NB4 (cell line): ENCODE measurements around the gene SFTPB.

Experiments
- POLR2A ChIP-seq: IDR thresholded peaks from 2 replicates; pipeline ENCODE4 v1.6.1; 2011; ENCODE audit warnings: mild to moderate bottlenecking; ENCODE audit not compliant: insufficient read length; ENCODE audit errors: extremely low read depth
- TF ChIP-seq, protein P1 (sequence below): IDR thresholded peaks from one replicate; pipeline ENCODE4 v1.5.1; 2012; ENCODE audit warnings: low read depth, low read length
- TF ChIP-seq, protein P2 (sequence below): IDR thresholded peaks from 2 replicates; pipeline ENCODE4 v1.6.1; 2011; ENCODE audit warnings: low read depth, low read length

DNA sequence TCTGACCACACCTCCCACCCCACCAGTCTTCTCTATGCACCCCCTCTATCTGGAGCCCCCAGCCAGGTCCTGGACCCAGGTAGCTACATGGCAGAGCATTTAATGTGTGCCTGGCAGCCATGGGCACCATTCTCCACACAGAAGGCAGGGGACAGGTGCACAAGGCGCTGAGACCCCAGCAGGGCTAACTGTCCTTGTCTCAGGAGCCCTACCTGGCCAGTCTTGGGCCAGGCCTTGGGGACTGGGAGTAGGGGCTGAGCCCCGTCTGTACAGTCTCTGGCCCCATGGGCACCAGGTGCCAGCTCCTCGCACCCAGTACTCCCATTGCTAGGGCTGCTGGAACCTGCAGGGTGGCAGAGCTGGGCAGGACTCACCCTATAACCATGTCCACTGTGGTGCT is 29.1 kb upstream of the SFTPB start:
- TF ChIP-seq, protein P1, sequence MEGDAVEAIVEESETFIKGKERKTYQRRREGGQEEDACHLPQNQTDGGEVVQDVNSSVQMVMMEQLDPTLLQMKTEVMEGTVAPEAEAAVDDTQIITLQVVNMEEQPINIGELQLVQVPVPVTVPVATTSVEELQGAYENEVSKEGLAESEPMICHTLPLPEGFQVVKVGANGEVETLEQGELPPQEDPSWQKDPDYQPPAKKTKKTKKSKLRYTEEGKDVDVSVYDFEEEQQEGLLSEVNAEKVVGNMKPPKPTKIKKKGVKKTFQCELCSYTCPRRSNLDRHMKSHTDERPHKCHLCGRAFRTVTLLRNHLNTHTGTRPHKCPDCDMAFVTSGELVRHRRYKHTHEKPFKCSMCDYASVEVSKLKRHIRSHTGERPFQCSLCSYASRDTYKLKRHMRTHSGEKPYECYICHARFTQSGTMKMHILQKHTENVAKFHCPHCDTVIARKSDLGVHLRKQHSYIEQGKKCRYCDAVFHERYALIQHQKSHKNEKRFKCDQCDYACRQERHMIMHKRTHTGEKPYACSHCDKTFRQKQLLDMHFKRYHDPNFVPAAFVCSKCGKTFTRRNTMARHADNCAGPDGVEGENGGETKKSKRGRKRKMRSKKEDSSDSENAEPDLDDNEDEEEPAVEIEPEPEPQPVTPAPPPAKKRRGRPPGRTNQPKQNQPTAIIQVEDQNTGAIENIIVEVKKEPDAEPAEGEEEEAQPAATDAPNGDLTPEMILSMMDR: no peak
- TF ChIP-seq POLR2A: no peak
- TF ChIP-seq, protein P2, sequence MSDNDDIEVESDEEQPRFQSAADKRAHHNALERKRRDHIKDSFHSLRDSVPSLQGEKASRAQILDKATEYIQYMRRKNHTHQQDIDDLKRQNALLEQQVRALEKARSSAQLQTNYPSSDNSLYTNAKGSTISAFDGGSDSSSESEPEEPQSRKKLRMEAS: no peak
